Islet of Langerhans (tissue), 1 donor: ENCODE measurements around the gene LIF.
"Not testable (repeated sequence)": the region's sequence is repeated elsewhere in the genome, so short reads cannot be mapped to it uniquely, and the experiment has no call there.

Source experiments
- FAIRE-seq: peaks from one replicate; lab custom pipeline; 2011; peaks lifted over from hg19 to GRCh38; lab: Jason Lieb, UNC

Gene LIF

DNA sequence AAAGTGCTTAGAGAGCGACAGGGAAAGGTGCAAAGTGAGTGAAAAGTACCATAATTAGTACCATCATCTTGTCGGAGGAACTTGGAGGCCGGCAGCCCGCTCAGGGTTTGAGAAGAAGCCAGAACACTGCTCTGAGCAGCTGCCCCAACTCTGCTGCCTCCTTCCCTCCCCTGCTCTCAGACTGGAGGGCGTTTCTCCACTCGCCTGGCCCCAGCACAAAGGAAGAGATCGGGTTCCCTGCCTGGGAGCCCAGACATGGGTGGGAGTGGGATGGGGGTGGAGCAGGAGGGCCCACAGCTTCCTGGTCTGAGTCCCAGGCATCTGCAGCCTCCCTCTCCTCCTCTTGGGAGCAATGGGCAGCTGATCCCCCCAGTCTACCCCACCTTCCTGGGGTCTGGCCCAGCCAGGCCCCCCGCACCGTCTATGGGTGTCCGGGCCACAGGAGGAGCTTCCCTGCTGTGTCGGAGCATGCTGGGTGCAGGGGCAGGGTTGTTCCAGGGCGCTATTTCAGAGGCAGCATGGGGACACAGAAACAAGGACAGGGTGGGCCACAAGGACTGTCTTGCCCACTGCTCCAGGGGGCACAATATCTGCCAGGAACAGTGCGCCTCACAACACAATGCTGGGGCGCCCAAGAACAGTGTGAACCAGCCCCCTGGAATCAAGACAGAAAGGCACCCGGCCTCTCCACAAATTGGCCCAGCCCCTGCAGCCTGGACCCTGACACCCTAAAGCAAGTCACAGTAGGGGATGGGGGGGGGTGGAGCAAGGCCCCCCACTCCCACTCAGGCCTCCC is 4.8 kb downstream of the LIF start:
- no peak for FAIRE-seq

- FAIRE-seq = no peak
Measured at GRCh38 chr22:30240541-30241417, 5.8 kb downstream of the LIF start.

DNA sequence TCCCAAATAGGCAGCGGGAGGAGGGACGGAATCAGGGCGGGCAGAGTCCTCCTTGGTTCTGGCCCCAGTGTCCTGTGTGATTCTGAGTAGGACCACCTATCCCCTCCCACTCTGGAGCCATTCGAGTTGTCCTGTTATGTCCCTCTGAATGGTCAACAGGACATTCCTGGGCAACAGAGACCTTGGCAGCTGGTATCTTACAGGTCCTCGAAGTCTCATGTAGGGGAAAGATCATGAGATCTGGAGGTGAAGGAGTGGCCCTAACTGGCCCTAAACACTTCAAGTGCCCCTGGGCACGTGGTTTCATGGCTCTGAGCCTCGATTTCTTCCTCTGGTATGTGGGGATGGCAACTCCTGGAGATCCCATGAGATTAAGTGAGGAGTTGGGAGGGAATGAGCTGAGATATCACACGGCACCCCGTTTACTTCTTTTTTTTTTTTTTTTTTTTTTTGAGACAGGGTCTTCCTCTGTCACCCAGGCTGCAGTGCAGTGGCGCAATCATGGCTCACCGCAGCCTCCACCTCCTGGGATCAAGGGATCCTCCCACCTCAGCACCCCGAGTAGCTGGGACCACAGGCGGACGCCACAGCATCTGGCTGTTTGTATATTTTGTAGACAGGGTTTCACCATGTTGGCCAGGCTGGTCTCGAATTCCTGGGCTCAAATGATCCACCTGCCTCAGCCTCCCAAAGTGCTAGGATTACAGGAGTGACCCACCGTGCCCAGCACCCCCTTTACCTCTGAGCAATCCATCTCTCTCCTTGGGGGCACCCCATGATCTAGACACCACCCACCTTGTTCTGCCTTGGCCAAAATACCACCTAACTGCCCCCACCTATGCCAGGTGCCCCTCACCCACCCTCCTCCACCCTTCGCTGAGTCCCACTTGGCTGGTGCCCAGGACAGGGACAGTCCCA is 6.8 kb downstream of the LIF start:
- no peak for FAIRE-seq

- FAIRE-seq = no peak
Measured at GRCh38 chr22:30238661-30239487, 7.7 kb downstream of the LIF start.

- no peak for FAIRE-seq
Measured at GRCh38 chr22:30238136-30238535, 8.4 kb downstream of the LIF start.

DNA sequence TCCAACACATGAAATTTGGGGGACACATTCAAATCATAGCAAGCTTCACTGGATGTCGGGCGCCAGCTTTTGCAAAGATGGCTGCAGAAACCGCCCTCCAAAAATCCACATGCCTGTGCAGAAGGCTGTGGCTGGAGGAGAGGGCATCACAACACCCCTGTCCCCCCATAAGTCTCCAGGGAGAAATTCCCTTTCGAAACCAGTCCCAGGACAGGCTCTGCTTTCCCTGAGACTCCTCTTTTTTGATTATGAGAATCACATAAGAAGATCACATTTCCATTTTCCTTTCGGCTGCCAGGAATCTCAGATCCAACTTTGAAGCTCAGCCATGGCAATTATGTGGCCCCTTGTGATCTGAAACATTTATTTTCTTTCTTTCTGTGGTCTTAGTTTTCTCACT is 9.7 kb downstream of the LIF start:
- FAIRE-seq = no peak

DNA sequence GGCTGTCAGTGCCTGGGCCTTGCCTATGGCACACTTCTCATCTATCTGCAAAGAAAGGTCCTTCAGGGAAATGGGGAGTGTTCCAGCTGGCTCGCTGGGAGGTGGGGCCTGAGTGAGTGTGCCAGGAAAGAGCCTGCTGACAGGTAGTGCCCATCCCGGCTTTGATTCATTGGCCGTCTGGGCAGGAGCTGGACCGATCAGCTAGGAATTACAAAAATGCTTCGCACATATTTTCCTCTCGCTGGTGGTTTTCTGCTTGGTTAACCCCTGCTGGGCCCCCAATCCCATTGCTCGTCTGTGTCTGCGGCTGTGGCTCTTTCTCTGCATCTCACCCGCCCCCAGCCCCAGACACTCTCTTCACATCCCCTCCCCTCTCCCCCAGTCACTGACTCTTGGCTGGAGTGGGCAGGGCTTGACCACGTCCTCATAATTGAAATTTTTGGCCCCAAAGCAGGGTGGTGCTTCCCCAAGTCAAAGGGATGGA is 10.8 kb downstream of the LIF start:
- no peak for FAIRE-seq

DNA sequence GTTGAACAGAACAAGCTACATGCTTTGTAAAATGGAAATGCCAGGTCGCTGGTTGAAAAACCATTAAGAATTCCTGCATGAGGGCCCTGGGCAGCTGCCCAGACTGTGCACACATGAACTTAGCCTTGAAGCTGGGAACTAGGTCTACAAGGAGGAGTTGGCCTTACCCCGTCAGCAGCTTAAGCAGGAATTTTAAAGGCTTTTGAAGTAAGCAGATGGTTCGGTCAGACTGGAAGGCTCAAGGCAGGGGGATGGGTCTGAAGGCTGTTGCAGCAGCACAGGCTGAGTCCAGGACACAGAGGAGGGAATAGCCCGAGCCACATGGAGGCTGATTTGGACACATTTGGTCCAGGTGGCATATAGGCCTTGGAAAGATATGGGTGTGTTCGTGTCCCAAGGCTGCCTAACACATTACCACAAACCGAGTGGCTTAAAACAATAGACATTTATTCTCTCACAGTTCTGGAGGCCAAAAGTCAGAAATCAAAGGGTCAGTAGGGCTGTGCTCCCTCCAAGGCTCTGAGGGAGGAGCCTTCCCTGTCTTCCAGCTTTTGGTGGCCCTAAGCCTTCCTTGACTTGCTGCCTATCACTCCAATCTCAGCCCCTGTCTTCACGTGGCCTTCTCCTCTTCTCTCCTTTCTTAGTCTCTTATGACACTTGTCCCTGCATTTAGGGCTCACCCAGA is 11.6 kb downstream of the LIF start:
- FAIRE-seq = no peak

DNA sequence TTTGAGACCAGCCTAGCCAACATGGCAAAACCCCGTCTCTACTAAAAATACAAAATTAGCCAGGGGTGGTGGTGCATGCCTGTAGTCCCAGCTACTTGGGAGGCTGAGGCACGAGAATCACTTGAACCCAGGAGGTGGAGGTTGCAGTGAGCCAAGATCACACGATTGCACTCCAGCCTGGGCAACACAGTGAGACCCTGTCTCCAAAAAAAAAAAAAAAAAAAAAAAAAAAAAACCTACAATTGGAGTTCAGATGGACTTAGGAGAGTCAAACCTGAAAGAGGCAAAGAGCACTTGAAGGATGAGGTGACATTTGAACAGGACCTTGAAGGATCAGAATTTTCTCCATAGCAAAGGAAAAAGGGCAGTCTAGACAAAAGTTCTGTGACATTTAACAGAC is 12.2 kb downstream of the LIF start:
- FAIRE-seq = not testable (repeated sequence)

- no peak for FAIRE-seq
Measured at GRCh38 chr22:30233582-30233981, 13.0 kb downstream of the LIF start.

DNA sequence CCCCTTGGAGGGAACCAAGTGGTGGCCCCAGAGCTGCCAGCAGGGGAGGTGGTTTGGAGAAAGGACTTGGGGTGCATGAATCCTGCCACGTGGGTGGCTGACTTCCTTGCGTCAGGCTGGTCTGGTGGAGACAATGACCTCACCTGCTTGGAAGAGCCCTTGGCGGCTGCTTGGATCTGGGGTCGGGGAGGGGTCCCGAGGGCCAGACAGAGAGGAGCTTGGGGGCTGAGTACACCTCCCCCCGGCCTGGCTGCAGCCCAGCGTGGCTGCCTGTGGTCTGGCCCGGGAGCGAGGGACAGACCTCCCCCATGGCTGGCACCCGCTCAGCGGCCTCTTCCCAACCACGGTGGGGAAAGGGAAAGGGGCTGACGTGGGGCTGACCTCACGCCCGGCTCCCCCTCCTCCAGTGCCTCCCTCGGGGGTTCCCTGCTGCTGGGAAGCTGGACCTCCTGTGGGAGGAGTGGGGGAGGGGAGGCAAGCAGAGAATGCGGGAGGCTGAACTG is 13.8 kb downstream of the LIF start:
- FAIRE-seq = no peak

DNA sequence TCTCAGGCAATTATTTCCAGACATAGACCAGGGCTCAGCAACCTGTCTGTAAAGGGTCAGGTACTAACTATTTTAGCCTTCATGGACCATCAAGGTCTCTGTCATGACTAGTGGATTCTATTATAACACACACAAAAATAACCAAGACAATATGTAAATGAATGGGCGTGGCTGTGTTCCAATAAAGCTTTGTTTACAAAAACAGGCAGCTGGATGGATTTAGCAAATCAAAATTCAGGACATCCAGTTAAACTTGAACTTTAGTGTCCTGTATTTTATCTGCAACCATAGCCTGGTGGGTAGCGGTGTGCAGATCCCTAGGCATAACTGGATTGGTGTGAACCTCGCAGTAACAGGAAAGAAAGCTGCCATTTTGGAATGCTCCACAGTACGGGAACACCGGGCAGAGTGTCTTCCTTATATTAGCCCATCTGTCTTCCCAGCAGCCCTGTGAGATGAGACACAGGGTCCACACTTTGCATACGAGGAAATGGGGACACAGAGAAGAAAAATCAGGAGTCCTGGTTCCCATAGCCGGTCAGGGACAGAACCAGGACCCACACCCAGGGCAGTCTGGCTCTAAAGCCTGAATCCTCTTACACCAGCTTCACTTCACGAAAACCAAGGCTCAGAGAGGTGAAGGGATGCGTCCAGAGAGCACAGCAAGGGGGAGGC is 15.6 kb downstream of the LIF start:
- no peak for FAIRE-seq

GRCh38 chr22:30230330-30230729 is 16.2 kb downstream of the LIF start:
- no peak for FAIRE-seq

DNA sequence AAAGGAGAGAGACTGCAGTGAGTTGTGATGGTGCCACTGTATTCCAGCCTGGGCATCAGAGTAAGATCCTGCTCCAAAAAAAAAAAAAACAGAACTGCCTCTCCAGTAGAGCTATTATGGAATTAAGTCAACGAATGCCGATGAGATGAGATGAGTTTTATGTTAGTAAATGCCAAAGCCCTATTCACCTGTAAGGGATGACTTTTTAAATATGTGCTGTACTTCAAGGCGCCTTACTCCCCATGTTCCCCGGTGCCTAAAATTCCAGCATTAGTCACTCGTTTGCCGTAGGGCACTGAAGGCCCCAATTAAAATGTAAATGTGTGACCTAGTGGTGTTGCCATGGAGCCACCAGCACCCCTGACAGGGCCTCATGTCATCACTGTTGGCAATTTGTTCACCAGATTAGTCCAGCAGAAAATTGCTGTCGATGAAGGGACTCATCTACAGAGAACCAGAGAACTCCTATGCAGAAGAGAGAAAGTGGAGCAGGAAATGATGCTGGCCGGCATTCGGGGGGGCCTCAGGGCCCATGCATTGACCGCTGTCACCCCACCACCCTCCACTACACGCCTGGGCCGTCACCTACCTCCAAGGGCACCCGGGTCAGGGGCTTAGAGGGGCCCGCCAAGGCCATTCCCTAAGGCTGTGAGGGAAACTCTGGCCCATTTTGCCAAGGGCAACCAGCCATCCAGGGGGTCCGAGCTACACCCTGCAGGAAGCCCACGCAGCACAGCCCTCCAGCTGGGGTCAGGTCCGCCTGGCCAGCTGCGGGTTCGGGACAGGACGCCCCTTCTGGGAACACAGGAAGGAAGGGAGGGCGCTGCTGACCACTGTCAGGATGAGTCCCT is 17.8 kb downstream of the LIF start:
- FAIRE-seq = no peak

- FAIRE-seq = no peak
Measured at GRCh38 chr22:30227438-30228228, 18.9 kb downstream of the LIF start.

DNA sequence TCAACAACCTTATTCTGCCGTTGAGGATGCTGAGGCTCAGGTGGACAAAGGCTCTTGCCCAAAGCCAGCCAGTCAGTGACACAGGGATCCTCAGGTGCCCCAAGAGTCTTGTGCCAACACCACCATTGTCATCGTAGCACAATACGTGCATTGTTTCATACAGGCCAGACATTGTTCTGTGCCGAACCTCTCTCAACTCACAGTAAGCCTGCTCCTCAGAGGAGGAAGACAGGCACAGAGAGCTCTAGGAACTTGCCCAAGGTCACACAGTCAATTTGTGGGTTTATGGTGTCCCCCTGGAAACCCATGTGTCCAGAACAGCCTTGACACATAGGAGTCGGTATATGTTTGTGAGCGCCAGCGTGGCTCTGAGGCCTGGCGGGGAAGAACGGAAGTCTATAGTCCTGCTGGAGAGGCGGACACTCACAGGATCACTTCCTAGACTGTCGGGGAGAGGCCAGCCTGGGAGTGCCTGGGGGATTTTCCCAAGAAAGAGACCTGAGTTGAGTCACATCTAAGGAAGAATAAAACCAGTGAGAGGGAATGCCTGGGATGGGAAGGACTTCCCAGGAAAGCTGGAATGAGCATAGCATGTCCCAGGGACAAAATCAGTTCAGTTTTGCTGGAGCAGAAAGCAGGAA is 20.2 kb downstream of the LIF start:
- FAIRE-seq = no peak

DNA sequence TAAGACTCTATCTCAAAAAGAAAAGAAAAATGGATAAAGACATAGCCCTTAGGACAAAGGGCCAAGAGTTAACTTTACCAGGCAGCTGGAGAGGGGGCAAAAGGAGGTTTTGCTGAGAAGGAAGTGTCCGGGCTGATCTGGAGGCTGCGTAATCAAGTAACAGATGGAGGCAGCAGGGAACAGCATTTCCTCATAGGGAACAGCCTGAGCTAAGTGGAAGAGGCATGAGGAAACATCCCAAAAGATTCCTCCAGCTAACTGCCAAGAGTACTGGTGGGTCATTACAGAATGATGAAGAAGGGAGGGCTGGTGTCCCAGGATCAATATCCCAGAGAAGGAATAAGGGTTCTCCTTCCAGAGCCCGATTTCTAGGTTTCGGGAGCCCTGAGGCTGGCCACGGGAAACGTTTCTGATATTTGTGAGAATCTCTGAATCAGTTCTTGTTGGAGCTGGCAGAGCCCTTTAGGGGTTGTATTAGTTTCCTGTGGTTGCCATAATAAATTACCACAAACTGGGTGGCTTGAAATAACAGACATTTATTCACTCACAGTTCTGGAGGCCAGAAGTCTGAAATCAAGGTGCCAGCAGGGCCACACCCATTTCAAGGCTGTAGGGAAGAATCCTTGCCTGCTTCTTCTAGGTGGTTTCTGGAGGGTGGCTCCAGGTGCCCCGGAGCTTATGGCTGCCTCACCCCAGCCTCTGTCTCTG is 21.2 kb downstream of the LIF start:
- FAIRE-seq = no peak
